Measurements from ENCODE around the gene USP47. TPM values are rescaled to one million over a fixed set of nuclear protein-coding genes. Genes with fewer than 3 reads are reported as not detected.
A peak's percentile ranks its signal among the peaks of the same experiment; 100 is the strongest.

The USP47 gene
- total and polyA plus RNA-seq, 7 experiments from 2014 or later, result 42.1 to 72.4 (median 59.1) TPM

DNA sequence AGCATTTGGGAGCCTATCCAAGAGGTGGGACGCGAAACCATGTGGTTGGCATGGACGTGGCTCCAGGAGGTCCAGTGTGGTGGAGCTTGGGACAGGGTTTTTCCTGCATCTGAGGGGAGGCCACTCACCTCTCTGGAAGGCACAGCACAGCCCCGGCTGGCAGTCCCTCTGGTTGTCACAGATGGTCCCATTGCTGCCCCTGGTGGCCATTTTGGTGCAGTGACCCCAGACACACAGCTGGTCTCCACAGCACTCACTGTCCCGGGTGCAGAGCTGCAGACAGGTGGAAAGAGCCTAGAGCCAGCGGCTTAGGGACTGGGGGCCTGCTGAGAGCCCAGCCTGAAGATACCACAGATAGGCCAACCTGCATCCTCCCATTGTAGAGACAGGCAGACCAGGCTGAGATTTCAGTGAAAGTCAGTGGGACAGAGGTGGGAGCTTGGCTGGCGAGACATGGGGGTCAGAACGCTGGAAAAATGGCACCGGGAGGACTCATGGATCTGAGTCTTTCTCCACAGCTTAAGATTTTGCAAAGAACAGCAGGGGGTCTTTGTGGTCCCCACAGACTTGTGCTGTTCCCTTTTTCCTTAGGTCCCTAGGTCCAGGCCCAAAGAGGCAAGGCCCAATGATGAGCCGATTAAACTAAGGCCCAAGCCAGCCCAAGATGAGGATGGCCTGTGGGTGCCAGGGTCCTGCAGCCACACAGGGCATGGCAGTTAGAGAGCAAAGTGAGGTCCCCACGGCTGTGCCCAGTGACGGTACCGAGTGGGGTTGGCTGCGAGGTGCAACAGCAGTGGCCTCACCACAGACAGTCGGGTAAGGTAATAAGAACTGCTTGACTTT is 125.3 kb downstream of the USP47 start:
- Mint-ChIP-seq H3K4me1 (peaks cover 3 to 17% (median 8%) of the 10 kb centered on the region in 7 donors), H3K27me3 (peaks cover 0 to 21% (median 0%) of the 10 kb centered on the region in 5 donors), H3K4me3 (no peak overlapping the region), H3K27ac (no peak overlapping the region), H3K9me3 (peaks cover 0 to 3% (median 0%) of the 10 kb centered on the region in 11 donors), H3K36me3 (peaks cover 0 to 3% (median 0%) of the 10 kb centered on the region in 5 donors)
- no peak overlapping the region for H3K27ac ChIP-seq (ENCODE audit: low read depth, low read length)
- POLR2A ChIA-PET, result no interaction called here
- H3K4me3 ChIP-seq (ENCODE audit: low read length), result no peak overlapping the region
- DNase-seq (peak; percentile 36 to 65 (median 52)), ATAC-seq (peak; percentile 86)
- intact Hi-C loops (cut with micrococcal nuclease), result loop anchor here (2.0 to 5.0 kb wide), 2 partner anchors 168 to 170 kb away; no protein-coding TSS in a partner anchor
- no peaks in the 10 kb centered on the region for H3K36me3 ChIP-seq (ENCODE audit: control insufficient read depth in 2 of 3, insufficient read depth in 3 of 3, low read length in 3 of 3)
- H3K4me1 ChIP-seq (ENCODE audit: control insufficient read depth in 2 of 2, insufficient read depth in 2 of 2, low read length in 2 of 2), result peaks cover 4 to 5% of the 10 kb centered on the region in 2 donors
- CTCF ChIA-PET, result interaction anchor here (0.6 to 1.1 kb wide), 3 partner anchors 75 to 1094 kb away, joined by 3 to 5 read pairs (median 3); no protein-coding TSS in a partner anchor
- H3K9me3 ChIP-seq (ENCODE audit: control insufficient read depth in 2 of 3, low read length in 3 of 3), result no peaks in the 10 kb centered on the region
- H3K27me3 ChIP-seq (ENCODE audit: control insufficient read depth in 2 of 2, insufficient read depth in 2 of 2, low read length in 2 of 2), result no peaks in the 10 kb centered on the region

DNA sequence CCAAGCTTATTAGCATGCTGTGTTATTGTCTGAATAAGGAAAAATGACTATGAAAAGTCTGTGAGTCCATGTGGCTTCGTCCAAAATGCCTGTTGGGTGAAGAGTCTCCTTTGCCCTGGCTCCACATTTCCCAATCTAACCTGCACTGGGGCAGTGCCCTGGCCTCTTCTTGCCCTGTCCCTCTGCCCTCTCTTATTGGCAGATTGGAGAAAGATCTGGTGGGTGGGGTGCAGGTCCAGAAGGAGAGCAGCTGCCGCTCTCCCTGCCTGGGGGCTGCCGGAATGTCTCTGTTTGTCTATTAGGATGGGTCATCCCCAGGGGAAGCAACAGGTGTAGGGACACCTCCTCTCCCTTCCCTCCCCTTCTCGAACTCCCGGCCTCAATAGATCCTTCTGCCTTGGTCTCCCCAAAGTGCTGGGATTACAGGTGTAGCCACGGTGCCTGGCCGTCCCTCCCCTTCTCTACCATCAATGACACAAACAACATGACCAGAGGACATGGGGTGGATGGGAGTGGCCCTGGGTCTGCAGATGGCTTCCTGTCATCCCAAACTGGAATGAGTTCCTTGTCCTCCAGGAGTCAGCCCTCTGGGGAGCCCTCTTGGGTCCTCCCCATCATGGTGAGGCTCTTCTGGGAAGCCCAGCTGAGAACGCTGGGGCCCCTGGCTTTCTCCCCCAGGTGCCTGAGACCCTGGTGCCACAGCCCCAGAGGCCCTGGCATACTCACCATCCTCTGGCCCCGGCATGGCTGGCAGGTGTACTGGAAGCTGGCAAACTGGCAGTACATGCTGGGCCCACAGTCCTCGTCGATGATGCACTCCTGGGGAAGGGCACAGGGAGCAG is 126.1 kb downstream of the USP47 start:
- Mint-ChIP-seq H3K4me3 (no peak overlapping the region), H3K4me1 (peaks cover 0 to 10% (median 5%) of the 10 kb centered on the region in 7 donors), H3K9me3 (peaks cover 0 to 2% (median 0%) of the 10 kb centered on the region in 11 donors), H3K27ac (no peak overlapping the region), H3K36me3 (peaks cover 0 to 2% (median 0%) of the 10 kb centered on the region in 5 donors), H3K27me3 (peaks cover 0 to 19% (median 0%) of the 10 kb centered on the region in 5 donors)
- Histone ChIP-seq H3K4me1 (ENCODE audit: control insufficient read depth in 2 of 2, insufficient read depth in 2 of 2, low read length in 2 of 2) (peaks cover 0 to 5% of the 10 kb centered on the region in 2 donors), H3K27ac (ENCODE audit: low read depth, low read length) (no peak overlapping the region), H3K4me3 (ENCODE audit: low read length) (no peak overlapping the region), H3K9me3 (ENCODE audit: control insufficient read depth in 2 of 3, low read length in 3 of 3) (no peaks in the 10 kb centered on the region), H3K27me3 (ENCODE audit: control insufficient read depth in 2 of 2, insufficient read depth in 2 of 2, low read length in 2 of 2) (no peaks in the 10 kb centered on the region), H3K36me3 (ENCODE audit: control insufficient read depth in 2 of 3, insufficient read depth in 3 of 3, low read length in 3 of 3) (no peaks in the 10 kb centered on the region)
- ATAC-seq (no peak), DNase-seq (no peak)
- POLR2A ChIA-PET, result no interaction called here
- intact Hi-C loops (cut with micrococcal nuclease), result loop anchor here (2.0 to 5.0 kb wide), 2 partner anchors 169 to 171 kb away; no protein-coding TSS in a partner anchor
- CTCF ChIA-PET, result interaction anchor here (0.9 kb wide), 1 partner anchor 166 kb away, joined by 5 read pairs; no protein-coding TSS in a partner anchor

DNA sequence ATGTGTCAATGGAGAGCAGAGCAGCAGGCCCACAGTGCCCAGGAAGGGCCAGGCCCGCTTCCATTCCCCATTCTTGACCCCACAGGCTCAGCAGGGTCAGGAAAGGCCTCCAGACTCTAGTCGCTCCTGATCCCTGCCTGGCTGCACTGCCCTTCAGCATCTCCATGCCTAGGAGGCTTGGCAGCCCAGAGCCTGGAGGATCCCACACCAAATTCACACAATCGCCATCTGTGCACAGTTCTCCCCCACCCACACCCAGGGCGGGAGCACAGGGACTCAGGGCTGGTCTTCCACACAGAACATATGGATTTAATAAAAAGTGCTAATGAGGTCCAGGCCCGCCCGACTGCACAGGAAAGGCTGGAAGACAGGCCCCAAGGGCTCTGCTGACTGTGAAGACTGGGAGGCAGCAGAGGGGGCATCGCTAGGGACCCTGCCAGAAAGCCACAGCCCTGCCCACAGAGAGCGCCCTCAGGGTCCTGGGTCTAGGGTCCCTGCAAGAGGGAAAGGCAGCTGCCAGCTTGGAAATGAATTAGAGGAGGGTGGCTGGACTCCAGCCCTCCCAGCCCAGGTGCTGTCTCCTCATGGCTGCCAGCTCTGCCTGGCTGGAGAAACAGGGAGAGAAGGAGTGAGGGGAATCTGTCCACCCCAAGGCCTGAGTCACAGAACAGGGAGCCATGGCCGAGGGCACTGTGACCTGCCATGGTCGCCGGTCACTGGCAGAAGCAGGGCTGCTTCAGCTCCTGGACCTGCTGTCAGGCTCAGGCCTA is 126.9 kb downstream of the USP47 start:
- intact Hi-C loops (cut with micrococcal nuclease), result loop anchor here in 1 of 2 donors (5.0 kb wide), 1 partner anchor 171 kb away; no protein-coding TSS in a partner anchor
- peaks cover 0 to 13% (median 0%) of the 10 kb centered on the region in 5 donors for H3K27me3 Mint-ChIP-seq
- H3K27ac ChIP-seq (ENCODE audit: low read depth, low read length), result no peak overlapping the region
- no peak overlapping the region for H3K27ac Mint-ChIP-seq
- H3K36me3 ChIP-seq (ENCODE audit: control insufficient read depth in 2 of 3, insufficient read depth in 3 of 3, low read length in 3 of 3), result no peaks in the 10 kb centered on the region
- H3K4me3 ChIP-seq (ENCODE audit: low read length), result no peak overlapping the region
- CTCF ChIA-PET, result no interaction called here
- peaks cover 0 to 5% of the 10 kb centered on the region in 2 donors for H3K4me1 ChIP-seq (ENCODE audit: control insufficient read depth in 2 of 2, insufficient read depth in 2 of 2, low read length in 2 of 2)
- ATAC-seq (no peak), DNase-seq (no peak)
- H3K27me3 ChIP-seq (ENCODE audit: control insufficient read depth in 2 of 2, insufficient read depth in 2 of 2, low read length in 2 of 2), result no peaks in the 10 kb centered on the region
- POLR2A ChIA-PET, result no interaction called here
- no peaks in the 10 kb centered on the region for H3K9me3 ChIP-seq (ENCODE audit: control insufficient read depth in 2 of 3, low read length in 3 of 3)
- no peaks in the 10 kb centered on the region for H3K36me3 Mint-ChIP-seq
- H3K9me3 Mint-ChIP-seq, result peaks cover 0 to 2% (median 0%) of the 10 kb centered on the region in 11 donors
- no peak overlapping the region for H3K4me3 Mint-ChIP-seq
- H3K4me1 Mint-ChIP-seq, result peaks cover 0 to 6% (median 4%) of the 10 kb centered on the region in 7 donors

DNA sequence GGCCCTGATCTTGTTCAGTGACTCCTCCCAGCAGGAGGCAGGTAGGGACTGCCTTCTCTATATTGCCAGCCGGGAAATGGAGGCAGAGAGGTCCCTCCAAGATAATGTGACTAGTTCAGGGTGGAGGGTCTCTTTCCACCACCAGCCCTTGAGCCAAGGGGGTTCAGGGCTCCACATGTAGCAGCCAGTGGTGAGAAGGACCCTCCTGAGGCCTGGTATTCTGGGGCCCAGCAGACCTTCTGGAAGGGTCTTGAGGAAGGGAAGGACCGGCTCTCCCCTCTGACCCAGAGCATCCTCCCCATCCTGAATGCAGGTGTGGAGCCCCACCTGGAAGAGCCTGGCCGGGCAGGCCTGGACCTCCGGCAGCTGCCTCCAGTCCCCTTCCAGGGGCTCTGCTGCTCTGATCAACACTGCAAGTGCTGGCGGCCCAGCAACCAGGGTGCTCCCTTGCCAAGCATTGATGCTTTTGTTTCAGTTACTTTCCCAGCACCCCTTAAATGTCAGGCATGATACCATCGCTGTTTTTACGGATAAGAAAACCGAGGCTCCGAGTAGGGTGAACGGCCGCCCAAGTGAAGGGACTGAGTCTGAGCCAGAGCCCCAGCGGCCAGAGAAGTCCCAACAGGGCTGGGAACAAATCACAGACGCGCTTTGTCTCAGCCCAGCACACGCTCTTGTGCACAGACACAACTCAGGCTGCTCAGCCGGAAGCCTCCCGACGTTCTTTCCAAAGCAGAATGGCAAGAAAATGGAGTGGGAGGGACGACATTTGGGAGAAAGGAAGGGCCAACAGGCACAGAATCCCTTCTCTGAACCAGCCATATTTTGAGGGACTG is 127.8 kb downstream of the USP47 start:
- ATAC-seq (no peak), DNase-seq (no peak)
- H3K36me3 ChIP-seq (ENCODE audit: control insufficient read depth in 2 of 3, insufficient read depth in 3 of 3, low read length in 3 of 3), result no peaks in the 10 kb centered on the region
- Mint-ChIP-seq H3K36me3 (no peaks in the 10 kb centered on the region), H3K4me1 (peaks cover 0 to 6% (median 4%) of the 10 kb centered on the region in 7 donors), H3K27ac (no peak overlapping the region), H3K4me3 (no peak overlapping the region), H3K27me3 (peaks cover 0 to 6% (median 0%) of the 10 kb centered on the region in 5 donors), H3K9me3 (peaks cover 0 to 2% (median 0%) of the 10 kb centered on the region in 11 donors)
- no peak overlapping the region for H3K4me3 ChIP-seq (ENCODE audit: low read length)
- ChIA-PET POLR2A (no interaction called here), CTCF (no interaction called here)
- no peak overlapping the region for H3K27ac ChIP-seq (ENCODE audit: low read depth, low read length)
- intact Hi-C loops (cut with micrococcal nuclease), result loop anchor here in 1 of 2 donors (5.0 kb wide), 1 partner anchor 172 kb away; no protein-coding TSS in a partner anchor
- peaks cover 0 to 5% of the 10 kb centered on the region in 2 donors for H3K4me1 ChIP-seq (ENCODE audit: control insufficient read depth in 2 of 2, insufficient read depth in 2 of 2, low read length in 2 of 2)
- no peaks in the 10 kb centered on the region for H3K27me3 ChIP-seq (ENCODE audit: control insufficient read depth in 2 of 2, insufficient read depth in 2 of 2, low read length in 2 of 2)
- H3K9me3 ChIP-seq (ENCODE audit: control insufficient read depth in 2 of 3, low read length in 3 of 3), result no peaks in the 10 kb centered on the region

DNA sequence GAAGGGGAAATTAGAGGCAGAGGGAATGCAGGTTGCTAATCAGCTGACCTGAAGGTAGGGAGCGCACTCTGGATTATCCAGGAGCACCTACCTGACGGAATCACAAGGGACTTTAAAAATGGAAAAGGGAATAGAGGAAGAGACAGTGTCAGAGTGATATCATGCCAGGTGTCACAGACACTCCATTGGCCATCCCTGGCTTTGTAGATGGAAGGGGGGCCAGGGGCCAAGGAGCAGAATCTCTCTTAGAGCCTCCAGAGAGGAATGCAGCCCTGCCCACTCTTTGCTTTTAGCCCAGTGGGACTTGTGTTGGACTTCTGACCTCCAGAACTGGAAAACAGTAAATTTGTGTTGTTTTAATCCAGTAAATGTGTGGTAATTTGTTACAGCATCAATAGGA is 128.8 kb downstream of the USP47 start:
- Mint-ChIP-seq H3K4me3 (no peak overlapping the region), H3K9me3 (peaks cover 0 to under 1% (median 0%) of the 10 kb centered on the region in 11 donors), H3K27ac (no peak overlapping the region), H3K36me3 (no peaks in the 10 kb centered on the region), H3K27me3 (peaks cover 0 to 3% (median 0%) of the 10 kb centered on the region in 5 donors), H3K4me1 (peaks cover 4 to 9% (median 7%) of the 10 kb centered on the region in 7 donors)
- Histone ChIP-seq H3K9me3 (ENCODE audit: control insufficient read depth in 2 of 3, low read length in 3 of 3) (no peaks in the 10 kb centered on the region), H3K36me3 (ENCODE audit: control insufficient read depth in 2 of 3, insufficient read depth in 3 of 3, low read length in 3 of 3) (no peaks in the 10 kb centered on the region), H3K27me3 (ENCODE audit: control insufficient read depth in 2 of 2, insufficient read depth in 2 of 2, low read length in 2 of 2) (no peaks in the 10 kb centered on the region), H3K27ac (ENCODE audit: low read depth, low read length) (no peak overlapping the region), H3K4me3 (ENCODE audit: low read length) (no peak overlapping the region), H3K4me1 (ENCODE audit: control insufficient read depth in 2 of 2, insufficient read depth in 2 of 2, low read length in 2 of 2) (peaks cover 0 to 5% of the 10 kb centered on the region in 2 donors)
- intact Hi-C loops (cut with micrococcal nuclease), result no loop called here
- DNase-seq (no peak), ATAC-seq (no peak)
- ChIA-PET POLR2A (no interaction called here), CTCF (no interaction called here)

Data from naive thymus-derived CD4-positive, alpha-beta T cell (primary cell).